NCI-H460 (cell line): Measurements from ENCODE around the gene FREM1. TPM values are rescaled to one million over a fixed set of nuclear protein-coding genes. Genes with fewer than 3 reads are reported as not detected.

Experiments
- DNase-seq: peaks from one replicate; pipeline ENCODE4 v3.0.0-alpha.2; 2016; ENCODE audit warnings: low read depth; ENCODE audit errors: extremely low read depth
- total RNA-seq: library from RNA; depleted of rRNA; stranded (reverse); fragments of >200 nt; shearing (Covaris generic); gene quantifications from 2 replicates; pipeline ENCODE4 v1.2.3, GENCODE V29; 2014

Gene FREM1
- total RNA-seq, 1 experiment from 2014 or later: not detected

GRCh38 chr9:14883310-14883944 is 26.8 kb downstream of the FREM1 start:
- no peak for DNase-seq

DNA sequence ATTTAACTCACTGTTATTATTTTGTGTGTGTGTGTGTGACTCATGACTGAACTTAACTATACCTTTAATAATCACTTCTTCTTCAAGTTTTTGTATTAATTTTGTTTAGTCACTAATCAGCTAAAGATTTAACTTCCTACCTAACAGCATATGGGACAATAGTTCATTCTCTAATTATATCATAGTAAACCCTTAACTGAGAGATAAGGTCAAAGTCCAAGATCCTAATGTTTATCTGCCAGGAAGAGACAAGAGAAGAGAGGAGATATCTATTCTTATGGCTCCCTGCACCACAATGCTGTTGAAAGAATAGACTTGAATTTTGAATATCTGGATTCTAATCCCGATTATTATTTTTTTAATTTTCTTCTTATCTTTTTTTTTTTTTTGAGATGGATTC is 28.1 kb downstream of the FREM1 start:
- no peak for DNase-seq

GRCh38 chr9:14881006-14881405 is 29.2 kb downstream of the FREM1 start:
- DNase-seq: no peak

DNA sequence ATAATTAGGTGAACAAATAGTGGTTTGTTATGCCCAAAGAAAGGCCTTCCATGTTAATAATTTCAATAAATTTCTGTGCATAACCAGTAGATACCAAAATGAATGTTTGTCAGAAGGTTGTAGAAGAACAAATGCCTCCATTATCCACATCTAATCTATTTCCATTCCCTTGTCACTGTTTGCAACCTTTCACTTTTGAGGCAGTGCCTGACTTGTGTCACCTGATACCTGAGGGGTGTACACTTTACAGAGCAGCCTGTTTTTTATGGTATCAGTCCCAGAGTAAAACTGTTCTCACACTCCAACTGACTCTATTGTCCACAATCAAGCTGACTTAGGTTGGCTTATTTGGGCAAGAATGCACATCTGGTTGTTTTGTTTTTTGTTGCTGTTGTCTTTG is 40.1 kb downstream of the FREM1 start:
- DNase-seq: no peak

- no peak for DNase-seq
Measured at GRCh38 chr9:14869671-14870070, 40.6 kb downstream of the FREM1 start.

DNA sequence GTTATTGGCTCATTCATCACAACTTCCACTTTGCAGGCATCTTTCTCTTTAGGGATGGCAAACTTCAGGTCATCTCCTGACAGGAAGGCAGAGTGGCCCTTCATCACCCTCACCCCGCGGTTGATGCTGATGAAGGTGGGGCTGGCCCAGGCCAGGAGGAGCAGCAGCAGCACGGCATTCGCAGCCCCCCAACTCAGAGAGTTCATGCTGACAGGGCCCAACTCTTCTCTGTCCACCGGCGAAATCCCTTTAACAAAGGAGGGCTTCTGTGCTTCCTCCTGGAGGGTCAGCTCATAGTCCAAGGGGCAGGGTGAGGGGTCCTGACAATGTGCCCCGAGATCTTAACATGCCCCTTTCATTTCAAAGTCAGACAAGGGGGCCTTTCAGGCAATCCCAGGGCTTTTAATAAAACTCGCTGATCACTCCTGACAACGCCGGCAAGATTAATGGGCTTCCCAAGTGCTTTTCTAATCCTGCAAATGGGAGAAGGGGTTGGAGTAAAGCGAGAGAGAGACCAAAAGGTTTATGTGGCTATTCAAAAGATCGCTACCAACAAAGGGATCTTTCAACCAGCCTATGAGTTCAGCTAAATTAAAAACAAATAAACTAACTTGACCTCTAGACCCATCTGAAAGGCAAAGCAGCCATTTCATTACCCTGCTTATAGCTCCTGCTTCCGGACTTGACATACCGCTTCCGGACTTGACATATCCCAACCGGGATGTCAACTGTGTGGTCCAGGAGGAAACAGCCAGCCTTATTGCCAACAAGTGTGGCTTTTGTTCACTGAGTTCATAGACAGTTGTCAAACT is 41.2 kb downstream of the FREM1 start:
- no peak for DNase-seq

- no peak for DNase-seq
Measured at GRCh38 chr9:14868418-14868771, 41.8 kb downstream of the FREM1 start.

DNA sequence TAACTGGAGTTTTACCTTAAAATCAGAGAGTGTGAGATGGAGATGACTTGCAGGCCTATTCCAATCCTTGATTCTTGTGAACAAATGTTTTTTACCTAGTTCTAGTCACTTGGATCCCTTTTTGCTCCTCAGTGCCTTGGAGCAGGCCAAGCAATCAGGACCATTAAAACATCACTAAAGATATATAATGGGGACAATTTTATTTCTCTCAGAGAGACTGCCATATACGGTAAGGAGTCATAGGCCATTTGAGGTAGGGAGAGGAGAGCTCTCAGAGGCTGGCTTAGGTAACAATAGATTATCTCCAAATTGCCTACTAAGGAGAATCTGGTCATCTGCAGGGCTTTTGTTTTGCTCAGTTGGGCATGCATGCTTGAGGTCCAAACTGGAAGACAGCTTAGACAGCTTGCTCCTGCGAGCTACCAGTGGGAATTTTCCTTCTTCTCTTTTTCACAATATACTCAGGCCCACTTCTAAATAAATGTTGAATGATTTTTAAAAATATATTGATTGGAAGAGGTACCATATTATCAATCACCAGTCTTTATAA is 44.0 kb downstream of the FREM1 start:
- DNase-seq: no peak

DNA sequence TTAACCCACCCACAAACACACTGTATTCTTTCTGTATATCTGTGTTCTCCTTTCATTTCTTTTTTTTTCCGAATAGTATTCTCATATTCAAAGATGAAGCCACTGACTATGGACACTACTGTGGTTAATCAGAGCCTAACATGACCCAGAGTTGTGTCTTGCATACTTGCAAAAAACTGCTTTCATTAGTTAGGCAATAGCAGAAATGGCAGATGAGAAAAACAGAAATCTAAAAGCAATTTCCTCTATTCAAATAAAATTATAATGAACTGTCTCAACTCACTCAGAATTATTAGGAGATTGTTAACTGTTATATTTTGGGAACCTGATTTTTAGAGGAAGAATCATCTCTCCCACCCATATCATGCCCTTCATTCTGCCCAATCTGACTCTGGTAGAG is 45.9 kb downstream of the FREM1 start:
- no peak for DNase-seq

GRCh38 chr9:14863402-14863801 is 46.8 kb downstream of the FREM1 start:
- DNase-seq: no peak

- no peak for DNase-seq
Measured at GRCh38 chr9:14857449-14858305, 52.6 kb downstream of the FREM1 start.

- no peak for DNase-seq
Measured at GRCh38 chr9:14849851-14850250, 60.4 kb downstream of the FREM1 start.

DNA sequence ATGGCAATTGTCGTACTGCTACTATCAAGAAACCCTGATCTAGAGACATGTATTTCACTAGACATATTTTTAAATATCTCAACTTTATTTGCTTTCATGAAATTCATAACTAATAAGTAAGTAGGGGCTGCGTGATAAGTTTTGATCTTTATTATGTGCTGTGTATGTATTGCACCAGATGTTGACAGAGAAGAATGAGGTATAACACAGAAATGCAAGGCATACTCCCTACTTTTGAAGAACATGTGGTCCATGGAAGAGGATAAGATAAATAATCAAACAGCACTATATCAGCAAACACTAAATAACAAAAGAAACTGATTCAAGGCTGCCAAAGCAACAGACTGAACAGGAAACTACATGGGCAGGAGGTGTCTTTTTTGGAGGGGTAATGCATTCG is 60.9 kb downstream of the FREM1 start:
- no peak for DNase-seq

DNA sequence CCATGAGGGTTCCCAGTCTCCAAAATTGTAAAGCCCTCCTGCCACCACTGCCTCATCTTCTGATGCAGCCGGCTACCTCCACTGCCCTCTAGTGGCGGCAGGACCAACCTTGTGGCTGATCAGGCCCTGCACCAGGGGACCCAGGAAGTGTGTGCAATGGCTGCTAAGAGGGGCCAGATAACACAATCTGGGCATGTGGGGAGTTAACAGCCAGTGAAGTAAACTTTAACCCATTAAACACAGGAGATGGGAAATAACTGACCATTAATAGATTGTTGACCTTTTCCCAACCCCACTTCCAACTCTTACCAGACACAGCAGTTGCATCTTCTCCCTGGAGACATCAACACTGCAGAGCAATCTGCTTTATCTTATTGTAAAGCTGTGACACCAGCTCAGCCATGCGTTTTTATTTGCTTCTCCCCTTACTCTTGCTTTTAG is 63.3 kb downstream of the FREM1 start:
- peak; percentile 43 for DNase-seq

DNA sequence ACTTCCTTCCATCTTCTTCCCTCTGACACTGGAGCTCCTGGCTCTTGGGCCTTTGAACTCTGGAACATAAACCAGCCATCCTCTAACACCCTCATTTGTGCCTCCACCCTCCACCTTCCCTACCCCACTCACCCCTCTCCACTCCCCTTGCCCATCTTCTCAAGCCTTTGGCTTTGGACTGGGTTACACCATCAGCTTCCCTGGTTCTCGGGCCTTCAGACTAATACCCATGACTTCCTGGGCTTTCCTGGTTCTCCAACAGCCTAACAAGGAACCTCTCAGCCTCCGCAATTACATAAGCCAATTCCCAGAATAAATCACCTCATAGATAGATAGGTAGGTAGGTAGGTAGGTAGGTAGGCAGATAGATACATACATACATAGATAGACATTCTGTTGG is 67.1 kb downstream of the FREM1 start:
- no peak for DNase-seq

DNA sequence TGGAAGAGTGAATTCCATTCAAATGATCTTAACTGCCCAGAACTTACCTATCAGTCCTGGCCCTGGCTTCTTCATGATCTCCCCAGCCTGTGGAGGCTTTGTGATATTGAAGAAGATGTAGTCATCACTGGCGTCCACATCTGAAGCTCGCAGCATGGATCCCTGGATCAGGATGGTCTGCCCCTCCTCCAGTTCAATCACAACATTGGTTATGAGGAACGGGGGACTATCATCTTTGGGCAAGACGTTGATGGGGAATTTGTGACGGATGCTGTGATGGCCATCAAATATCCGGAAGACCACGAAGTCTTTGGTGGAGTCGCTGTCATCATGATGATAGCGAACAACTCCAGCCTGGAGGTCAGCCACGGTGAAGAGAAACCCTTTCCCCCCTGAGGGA is 68.0 kb downstream of the FREM1 start:
- DNase-seq: no peak

DNA sequence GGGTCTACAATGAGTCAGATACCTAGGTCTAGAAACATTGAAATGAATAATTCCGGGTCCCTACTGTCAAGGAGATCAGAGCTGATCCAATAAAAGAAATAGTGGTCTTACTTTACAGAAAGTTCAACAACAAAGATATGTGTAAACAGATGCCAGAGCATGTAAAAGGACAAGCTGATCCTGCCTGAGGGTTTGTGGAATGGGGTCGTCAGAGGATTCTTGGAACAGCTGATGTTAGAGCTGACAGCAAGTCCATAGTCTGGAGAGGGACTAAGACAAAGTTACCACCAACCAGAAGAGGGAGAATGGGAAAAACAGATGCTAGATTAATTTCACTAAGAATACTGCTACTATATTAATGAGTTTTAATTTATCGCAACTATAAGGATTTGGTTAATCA is 71.5 kb downstream of the FREM1 start:
- DNase-seq: no peak

DNA sequence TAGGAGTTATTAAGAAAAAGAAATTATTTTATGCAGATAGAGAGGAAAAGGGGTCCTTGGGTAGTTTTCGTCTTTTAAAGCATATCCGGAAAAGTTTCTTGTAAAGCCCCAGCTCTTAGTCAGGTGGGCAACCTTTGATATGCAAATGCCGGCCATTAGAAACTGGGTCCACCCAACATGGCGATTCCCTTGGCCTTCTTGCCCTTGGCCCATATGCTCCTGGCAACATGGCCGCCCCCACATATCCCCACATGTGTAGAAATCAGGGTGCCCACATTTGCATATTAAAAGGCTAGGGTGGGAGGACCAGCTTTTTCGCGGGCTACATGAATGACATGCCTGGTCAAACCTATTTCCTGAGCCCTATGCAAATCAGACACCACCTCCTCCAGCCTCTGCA is 73.3 kb downstream of the FREM1 start:
- no peak for DNase-seq

DNA sequence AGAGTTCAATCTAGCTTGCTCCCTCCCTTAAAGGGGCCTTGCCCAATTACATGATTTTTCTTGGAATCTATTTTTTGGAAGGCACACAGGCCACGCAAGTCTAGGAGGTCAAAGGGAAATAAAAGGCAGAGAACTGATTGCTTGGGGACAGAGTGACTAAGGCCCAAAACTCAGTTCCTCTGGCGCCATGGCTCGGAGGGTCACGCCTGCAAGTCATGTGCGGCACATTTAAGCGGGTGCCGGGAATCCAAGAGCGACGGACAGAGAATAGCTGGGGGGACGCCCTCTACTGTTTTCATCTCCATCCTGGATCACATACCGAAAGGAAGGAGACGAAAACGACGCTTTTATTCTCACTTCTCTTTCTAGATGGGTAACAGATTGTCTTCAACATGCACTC is 78.6 kb downstream of the FREM1 start:
- DNase-seq: no peak

DNA sequence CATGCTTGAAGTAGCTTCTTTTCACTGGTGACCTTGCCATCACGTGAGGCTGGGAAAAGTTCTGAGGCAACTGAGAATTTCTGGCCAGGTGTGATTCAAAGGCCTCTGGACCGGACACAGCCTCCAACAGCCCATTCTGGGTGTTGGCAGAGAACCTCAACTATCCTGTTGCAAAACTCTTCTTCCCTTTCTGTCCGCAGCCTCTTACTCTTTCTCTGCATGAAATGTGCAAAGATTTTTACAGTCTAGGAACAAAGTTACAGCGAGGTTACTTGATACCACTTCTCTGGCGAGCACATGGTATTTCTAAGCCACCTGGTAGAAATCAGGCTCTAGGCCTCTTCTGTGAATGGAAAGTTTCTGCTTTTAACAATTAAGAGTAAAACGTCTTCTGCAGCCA is 79.2 kb downstream of the FREM1 start:
- no peak for DNase-seq

DNA sequence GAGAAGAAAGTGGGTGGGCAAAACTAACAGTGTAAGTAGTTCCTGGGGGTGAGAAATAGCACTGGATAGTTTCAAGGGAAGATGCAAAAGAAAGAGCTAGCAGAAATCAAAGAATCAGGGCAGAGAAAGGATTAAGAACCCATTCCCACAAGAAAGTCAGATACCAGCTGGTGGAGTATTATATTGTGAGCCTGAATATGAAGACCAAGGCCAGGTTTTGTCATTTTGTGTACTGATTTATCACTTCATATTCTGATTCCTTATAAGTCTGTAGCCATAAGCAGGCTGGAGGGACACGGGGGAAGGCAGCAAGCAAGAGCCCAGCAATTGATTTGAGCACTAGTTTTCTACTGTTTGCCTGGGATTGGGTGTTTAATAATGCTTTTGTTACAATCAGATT is 80.2 kb downstream of the FREM1 start:
- DNase-seq: no peak
